SK-N-DZ (cell line): Measurements from ENCODE around the gene SIX4.

ENCODE experiments used
- DNase-seq: peaks from one replicate; pipeline ENCODE4 v3.0.0-alpha.2; 2015; ENCODE audit warnings: low spot score

The SIX4 gene

DNA sequence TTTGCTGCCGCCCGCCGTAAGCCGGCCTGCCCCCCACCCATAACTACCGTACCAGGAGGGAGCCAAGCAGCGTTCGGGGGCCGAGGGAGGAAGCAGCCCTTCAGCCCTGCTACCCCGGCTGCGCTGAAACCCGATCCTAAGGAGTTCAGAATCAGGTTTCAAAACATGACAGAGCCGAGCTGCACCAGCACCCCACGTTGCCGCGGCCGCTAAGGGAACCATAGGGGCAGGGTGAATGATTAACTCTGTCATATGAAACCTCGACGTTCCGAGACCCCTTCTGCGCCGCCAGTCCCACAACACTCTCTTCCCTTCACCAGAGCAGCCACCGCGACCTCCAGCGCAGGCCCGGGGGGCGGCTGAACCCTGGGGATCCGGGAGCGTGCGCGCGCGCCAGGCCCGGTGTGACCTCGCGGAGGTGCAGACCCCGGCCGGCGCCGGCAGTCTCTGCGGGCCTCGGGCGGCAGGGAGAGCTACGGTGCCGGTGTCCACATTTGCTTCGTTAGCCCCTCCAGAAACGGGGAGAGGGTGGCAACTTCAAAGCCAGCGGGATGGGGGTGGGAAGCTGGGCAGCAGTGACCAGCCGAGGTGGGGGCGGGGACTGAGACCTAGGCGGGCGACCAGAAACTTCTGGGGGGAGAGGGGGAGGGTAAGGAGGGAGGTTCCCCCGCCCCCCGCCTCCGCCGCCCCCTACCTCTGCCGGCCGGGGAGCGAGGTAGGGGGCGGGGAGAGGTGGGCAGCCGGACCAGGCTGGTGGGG is 1.6 kb downstream of the SIX4 start:
- DNase-seq, result peak; percentile 38

DNA sequence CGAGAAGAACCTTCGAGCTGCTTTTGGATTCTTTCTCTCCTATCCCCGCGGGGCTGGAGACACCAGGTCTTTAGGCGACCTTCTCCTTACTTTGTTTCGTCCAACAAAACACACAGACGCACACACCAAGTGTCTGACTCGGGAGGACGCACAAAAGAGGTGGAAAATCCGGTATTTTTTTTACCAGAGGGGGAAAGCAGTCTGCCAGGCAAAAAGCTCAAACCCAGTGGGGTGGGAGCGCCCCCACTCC is 2.1 kb downstream of the SIX4 start:
- no peak for DNase-seq

DNA sequence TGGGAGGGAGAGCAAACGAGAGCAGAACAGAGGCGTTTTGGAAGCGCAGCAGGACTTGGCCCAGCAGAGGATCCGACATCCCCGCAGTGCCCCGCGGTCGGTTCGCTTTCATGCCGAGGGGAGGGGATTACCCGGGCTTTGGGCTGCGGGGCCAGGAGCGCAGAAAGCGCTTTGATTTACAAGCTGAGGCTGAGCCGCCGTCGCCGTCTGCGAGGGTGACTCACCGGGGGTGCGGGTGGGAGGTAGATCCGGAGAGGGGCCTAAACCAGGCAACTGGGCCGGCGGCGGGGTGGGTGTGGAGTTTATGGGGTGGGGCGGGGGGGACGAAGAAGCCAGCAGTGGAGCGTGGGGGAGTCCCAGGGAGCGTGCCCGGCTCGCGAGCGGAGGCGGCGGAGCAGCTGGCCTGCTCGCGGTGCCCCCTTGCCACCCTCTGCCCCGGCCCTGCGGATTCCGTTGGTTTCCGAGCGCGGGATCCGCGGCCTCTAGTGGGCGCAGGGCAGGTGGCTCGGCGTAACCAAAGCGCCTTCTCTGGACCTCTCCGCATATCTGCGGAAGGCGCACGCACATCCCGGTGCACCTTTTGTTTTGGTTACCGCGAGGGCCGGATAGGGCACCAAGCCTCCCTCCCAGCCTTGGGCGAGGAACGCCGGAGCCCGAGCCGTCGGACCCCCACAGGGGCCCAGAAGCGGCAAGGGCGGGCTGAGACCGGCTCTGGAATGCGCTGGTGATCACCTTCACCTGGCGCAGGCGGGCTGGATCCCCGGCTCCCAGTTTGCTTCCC is 2.6 kb downstream of the SIX4 start:
- DNase-seq, result peak; percentile 26

DNA sequence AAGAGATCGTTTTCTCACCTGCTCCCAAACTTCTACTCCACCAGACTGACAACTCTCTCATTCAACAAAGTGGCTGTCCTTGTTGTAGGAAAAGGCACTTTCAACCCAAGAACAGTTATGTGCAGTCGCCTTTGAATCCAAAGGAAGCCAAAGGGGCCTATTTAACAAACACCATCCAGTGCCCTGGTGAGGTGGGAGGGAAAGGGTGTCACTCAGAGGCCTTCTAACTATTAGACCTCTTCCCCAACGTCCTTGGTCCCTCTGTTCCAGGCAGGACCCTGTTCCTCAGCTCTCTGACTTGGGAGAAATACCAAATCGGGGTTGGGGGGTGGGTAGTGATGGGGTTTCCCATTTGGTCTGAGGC is 3.2 kb downstream of the SIX4 start:
- DNase-seq, result no peak

DNA sequence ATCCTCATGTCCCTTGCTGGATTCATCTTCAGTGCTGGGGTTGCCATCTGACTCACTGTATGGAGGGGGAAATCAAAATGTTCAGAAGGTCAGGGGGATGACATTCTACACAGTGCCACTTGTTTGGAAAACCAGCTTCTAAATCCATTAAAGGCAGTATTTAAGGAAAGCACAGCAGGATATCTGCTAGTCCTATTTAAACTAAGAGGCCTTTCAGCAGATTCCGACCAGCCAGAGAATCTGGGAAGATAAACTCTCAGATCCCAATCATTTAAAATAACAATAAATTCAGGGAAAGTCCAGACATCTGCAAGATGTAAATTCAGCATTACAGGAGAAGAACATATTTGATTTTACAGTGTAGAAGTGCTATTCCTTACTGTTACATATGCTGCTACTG is 3.8 kb downstream of the SIX4 start:
- DNase-seq, result no peak

DNA sequence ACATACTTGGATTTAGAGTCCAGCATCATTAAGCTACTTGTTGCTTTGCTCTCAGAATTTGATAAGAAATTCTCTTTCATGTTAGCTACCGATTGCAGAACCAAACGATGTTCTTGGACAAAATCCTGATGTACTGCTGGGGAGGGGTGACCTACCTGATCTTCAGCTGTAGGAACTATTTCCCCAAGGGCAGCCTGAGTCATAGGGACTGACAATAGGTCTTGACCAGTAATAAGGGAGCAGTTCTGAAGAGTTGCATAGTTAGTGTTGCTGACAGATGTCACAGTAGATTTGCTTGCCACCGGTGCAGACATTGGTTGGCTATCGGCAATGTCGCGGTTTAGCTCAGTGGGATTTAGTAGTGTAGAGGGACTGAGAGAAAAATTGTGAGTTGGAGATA is 10.6 kb downstream of the SIX4 start:
- DNase-seq, result no peak

DNA sequence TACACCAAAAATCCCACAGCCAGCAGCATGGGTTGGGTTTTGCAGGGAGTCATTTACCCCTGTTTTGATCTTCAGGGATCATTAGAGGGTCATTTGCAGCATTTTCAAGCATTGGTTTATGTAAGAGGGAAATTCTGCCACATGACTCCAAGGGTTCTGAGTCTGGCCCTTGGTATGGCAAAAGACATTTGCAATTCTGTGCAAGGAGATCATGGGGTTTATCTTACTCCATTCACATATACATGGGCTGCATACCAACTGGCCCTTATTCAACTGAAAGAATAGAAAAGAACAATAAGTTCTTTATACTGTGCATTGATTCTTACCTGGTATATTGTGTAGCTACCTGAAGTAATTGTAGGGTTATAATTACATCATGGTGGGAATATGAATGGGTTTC is 13.7 kb downstream of the SIX4 start:
- DNase-seq, result no peak

DNA sequence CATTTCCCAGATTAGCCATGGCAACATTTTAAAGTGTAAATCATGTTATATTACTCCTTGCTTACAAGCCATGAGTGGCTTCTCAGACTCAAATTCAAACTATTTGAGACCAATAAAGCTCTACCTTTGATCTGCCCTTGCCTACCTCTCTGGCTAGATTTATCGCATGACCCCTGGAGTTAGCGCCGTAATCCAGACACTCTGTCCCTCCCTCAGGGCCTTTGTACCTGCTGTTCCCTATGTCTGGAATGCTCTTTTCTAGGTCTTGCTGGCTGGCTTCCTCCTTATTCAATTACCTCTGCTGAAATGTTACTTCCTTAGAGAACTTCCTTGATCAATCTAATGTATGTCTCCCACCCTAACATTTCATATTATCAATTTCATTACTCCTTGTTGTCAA is 16.3 kb downstream of the SIX4 start:
- no peak for DNase-seq

DNA sequence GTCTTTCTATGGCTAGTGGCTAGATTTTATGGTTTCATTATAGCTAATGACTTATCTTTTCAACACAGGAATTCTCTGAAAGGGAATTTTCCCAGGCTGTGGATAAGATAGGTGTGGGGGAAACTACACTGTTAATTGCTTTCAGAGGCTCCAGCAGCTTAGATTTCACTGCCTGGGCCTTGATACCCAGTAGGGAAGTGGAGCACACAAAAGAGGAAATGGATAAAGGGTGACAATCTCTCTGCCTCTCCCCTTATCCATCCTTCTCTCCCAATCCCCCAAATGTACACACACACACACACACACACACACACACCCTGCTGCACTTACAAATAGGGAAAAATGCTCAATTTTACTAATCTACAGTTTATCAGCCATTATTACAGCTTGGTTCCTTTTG is 19.1 kb downstream of the SIX4 start:
- DNase-seq, result no peak

DNA sequence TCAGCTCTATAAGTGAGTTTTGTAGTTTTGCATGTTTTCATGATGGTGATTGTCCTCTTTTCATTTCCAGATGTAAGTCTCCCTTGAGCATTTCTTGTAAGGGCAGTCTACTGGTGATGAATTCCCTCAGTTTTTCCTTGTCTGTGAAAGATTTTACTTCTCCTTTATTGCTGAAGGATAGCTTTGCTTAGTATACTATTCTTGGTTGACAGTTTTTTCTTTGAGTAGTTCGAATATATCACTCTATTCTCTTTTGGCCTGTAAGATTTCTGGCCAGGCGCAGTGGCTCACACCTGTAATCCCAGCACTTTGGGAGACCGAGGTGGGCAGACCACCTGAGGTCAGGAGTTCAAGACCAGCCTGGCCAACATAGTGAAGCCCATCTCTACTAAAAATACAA is 23.6 kb downstream of the SIX4 start:
- DNase-seq, result no peak

DNA sequence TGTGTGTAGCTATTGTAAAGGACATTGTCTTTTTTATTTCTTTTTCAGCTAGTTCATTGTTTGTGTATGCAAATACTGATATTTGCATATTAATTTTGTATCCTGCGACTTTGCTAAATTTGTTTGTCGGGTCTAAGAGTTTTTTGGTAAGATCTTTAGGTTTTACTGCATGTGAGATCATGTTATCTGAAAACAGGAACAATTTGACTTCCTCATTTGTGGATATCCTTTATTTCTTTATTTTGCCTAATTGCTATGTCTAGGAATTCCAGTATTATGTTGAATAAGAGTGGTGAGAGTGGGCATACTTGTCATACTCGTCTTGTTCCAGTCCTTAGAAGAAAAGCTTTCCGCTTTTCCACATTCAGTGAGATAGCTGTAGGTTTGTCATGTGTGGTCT is 28.8 kb downstream of the SIX4 start:
- DNase-seq, result no peak

DNA sequence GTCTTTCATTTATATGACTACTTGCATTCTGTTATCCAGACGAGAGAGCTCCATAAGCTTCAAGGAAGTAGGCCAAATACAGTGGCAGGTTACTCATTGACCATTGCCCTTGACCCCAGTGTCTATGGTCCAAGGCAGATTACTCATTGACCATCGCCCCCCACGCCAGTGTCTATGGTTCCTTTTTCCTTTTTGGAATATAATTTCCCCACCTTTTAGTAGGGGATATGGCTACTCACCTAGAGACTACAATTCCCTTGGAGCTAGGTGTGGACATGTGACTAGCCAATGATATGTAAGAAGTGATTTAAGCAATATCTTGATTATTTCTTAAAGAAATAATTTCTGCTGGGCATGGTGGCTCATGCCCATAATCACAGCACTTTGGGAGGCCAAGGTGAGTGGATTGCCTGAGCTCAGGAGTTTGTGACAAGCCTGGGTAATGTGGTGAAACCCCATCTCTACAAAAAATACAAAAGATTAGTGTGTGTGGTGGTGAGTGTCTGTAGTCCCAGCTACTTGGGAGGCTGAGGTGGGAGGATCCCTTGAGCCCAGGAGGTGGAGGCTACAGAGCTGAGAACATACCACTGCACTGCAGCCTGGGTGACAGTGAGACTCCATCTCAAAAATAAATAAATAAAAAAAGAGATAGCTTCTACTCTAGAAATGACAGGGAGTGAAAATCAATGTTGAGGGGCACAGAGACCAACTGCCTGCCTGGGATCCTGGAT is 32.6 kb downstream of the SIX4 start:
- no peak for DNase-seq

DNA sequence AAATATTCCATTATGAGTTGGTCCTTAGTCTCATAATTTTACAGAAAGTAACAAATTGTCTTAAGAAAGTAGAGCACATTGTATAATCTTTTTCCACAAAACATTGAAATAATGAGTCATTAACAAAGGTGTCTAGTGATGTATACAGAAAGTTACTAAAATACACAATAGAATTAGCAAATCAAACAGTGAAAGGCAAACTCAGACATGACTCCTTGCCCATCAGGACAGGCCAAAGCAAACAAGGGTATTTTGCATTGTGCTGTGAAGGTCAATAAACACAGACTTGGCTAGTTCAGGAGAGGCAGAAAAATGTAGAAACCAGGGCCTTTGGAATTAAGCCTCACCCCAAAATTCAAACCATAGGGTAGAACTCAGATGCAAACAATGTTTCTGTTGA is 37.3 kb downstream of the SIX4 start:
- no peak for DNase-seq

DNA sequence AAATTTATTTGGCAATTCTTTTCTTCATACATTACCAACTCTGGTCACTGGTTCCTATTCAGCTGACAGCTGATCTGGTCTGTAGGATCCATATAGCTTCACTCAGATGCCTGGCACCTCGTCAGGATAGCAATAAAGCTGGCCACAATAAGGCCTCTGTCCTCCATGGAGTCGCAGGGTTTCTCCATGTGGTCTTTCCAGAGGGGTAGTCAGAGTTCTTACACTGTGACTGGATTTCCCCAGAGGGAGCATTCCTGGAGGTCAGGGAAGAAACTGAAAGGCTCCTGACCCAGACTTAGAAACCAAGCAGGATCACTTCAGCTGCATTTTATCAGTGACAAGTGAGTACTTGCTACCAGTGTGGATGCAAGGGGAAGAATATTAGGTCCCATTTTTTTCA is 39.9 kb downstream of the SIX4 start:
- DNase-seq, result no peak

DNA sequence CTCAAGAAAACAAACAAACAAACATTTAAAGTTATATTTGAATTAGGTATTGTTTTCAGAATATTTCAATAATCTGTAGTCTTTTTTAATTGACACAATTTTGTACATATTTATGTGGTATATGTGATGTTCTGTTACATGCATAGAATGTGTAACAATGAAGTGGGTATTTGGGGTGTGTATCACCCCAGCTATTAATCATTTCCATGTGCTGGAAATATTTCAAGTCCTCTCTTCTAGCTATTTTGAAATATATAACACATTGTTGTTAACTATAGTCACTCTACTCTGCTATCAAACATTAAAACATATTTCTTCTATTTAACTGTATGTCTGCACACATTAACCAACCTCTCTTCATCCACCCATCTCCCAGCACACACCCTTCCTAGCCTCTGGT is 42.9 kb downstream of the SIX4 start:
- DNase-seq, result no peak

DNA sequence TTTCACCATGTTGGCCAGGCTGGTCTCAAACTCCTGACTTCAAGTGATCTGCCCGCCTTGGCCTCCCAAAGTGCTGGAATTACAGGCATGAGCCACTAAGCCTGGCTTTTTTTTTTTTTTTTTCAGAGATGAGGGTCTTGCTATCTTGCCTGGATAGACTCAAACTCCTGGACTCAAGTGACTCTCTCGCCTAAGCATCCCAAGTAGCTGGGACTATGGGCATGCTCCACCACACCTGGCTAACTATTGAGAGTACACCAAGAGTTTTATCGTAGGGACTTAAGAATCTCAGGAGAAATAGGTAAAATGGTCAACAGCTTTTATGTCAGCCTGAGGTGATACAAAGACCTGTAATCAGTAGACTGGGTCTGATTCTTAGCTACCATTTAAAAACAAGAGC is 43.6 kb downstream of the SIX4 start:
- DNase-seq, result no peak

DNA sequence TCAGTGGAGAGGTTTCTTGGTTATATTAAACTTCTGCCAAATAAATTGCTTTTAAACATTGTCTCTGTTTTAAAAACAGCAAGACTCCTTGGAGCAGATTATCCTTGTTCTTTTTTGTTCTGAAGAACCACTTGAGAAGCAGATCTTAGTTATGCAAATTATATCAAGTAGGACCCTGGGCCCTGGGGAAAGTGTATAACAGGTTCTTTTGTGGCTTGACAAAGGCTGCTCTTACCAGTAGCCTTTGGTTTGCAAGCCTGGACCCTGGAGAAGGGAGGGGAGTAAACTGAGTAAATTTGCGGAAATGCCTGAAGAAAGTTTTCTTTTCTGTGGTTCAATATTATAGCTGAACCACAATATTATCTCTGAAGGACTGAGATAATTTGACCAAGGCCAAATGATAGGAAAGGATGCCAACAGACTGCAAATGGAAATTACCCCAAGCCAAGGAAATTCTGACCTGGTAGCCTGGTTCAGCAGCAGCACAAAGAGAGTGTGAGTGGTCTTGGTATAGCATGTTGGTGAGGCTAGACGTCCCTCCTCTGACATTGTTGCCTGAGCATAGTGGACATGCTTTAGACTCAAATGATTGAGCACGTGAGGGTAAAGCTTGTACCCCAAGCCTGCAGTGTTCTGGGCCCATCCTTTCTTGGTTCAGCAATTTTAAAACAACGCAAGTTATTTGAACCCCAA is 44.4 kb downstream of the SIX4 start:
- no peak for DNase-seq

DNA sequence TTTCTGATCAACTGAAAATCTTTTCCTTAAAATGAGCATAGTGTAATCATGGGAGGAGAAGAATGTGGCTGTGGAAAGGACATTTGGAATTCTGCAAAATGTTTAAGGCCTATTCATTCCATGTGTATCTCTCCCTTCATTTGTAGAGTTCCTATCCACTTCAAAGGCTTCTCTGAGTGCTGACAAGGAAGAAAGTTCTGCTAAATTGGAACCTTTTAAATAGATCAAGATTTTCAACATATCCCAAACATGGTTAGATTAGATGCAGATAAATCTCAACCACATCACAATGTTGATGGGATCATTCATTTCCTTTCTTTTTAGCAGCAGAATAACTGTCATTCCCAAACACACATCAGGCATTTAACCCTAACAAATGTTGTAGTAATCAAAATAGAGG is 46.5 kb downstream of the SIX4 start:
- no peak for DNase-seq

DNA sequence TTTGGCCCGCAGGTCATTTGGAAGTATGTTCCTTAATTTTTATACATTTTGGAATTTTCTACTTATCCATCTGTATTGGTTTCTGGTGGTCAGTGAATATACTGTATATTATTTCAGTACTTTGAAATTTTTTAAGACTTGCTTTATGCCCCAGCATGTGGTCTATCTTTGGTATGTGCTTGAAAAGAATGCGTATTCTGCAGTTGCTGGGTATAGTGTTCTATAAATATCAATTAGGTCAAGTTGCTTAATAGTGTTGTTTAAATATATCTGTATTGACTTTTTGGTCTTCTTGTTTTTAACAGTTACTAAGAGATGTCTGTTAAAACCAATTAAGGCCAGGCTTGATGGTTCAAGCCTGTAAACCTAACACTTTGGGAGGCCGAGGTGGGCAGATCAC is 53.2 kb downstream of the SIX4 start:
- no peak for DNase-seq

DNA sequence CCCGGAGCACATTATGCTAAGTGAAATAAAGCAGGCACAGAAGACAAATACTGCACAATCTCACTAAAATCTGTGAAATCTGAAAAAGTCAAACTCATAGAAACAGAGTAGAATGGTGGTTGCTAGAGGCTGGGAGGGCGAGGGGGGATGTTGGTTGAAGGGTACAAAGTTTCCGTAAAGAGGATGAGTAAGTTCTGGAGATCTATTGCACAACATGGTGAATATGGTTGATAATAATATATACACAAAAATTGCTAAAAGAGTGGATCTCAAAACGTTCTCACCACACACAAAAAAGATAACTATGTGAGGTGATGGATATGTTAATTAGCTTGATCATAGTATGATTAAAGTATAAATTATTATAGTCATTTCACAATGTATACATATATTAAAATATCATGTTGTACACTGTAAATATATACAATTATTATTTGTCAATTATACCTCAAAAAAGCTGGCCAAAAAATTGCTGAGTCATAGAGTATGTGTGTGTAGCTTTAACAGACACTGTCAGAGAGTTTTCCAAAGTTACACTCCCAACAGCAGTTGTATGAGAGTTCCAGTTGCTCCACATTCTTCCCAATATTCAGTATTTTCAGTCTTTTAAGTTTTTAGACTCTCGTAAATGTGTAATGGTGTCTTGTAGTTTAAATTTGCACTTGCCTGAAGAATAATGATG is 55.6 kb downstream of the SIX4 start:
- DNase-seq, result no peak

DNA sequence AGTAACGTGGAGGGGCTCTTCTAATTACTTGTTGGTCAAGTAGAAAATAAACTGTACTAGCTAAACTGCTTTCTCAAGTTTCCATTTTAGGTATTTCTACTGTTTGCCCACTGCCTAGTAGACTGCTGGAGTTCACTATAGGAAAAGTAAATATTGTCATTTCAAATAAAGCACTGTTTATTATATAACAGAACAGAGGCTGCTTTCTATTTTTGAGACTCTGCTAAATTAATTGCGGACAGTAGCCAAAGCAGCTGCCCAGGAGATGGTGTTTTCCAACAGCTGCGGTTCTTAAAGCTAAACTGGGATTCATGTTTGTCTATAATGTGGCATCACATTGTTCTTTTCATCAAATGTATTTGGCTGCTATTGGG is 59.0 kb downstream of the SIX4 start:
- no peak for DNase-seq

DNA sequence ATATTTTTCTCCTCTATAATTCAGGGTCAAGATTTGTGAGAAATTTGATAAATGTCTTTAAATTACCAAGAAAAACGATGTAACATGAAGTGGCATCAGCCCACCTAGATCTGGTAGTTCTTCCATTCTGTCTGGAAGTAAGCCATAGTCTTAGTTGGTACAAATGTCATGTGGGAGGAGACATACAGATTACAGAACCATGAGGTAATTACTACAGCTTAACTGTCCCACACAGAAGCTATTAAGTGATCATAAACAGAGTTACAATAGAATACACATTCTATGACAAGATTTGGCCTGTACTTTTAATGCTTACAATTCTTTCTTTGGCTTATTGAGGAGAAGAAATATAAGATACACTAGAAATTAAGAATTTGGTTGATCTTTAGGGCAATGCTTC is 61.2 kb downstream of the SIX4 start:
- DNase-seq, result no peak
